HG03097 (cell line): Measurements from ENCODE around the gene C1S.

Source experiments
- ATAC-seq: cut with Tn5 transposase; IDR thresholded peaks from one replicate; pipeline ENCODE4 v1.9.1; 2021; ENCODE audit not compliant: unreplicated experiment, low FRiP score

C1S gene

DNA sequence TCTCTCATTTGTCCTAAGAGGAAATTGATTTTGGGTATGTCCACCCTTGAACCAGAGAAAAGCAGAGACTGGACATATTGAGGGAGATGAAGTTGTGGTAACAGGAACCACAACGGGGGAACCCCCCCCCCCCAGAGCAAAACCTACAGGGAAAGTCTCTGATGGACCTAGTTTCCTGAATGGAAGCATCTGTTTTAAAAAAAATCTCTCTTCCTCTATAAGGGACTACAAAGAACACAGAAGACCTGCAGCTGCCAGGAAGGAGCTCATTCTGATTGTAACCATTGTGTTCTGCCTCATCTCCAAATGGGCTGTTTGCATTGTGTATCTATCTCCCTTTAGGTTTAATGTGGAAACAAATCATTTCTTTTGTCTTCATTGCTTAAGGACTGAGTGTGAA is 13.4 kb downstream of the C1S start:
- no peak for ATAC-seq

DNA sequence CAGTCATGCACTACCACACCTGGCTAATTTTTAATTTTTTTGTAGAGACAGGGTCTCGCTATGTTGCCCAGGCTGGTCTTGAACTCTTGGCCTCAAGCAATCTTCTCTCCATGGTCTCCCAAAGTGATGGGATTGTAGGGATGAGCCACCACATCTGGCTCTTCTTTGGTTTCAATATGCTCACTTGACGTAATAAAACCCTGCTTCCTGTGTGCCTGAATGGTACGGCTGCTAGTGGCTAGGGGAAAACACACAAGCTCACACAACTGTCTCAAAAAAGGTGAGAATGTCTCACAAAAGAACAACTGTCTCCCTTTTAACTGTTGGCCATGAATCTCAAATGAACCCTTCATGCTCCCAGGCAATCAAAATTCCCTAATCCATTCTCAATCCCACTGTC is 15.0 kb downstream of the C1S start:
- no peak for ATAC-seq

DNA sequence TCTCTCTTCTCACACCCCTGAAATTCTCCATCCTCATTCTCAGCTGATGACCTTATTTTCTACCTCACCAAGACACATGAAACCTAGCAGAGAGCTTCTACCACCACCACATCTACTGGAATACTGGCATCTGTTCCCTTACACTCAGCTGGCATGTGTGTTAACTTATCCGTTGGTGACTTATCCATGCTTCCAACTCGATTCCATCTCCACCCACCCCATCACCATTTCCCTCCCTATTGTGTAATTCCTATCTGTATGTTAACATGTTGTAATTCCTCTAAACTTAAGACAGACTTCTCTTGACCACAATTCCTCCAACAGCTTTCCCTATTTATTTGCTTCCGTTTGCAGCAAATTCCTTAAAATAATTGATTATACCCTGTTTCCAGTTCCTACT is 15.4 kb downstream of the C1S start:
- no peak for ATAC-seq

DNA sequence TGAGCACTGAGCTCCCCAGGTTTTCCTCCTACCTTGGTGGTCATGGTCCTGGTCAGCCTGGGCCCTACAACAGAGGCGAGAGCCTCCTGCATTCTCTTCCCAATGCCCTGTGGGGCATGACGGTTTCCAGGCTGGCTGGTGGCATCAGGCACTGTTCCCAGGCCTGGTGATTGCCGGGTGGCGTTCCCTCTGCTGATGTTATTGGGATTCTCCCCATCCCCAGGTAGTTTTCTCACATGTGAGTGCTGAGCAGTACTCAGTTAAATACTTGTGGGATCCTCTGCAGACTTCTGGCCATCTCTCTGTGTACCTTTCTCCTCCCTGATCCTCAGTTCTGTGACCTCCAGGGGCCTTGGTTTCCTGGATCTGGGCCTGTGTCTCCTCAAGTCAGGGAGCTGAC is 16.0 kb downstream of the C1S start:
- no peak for ATAC-seq

DNA sequence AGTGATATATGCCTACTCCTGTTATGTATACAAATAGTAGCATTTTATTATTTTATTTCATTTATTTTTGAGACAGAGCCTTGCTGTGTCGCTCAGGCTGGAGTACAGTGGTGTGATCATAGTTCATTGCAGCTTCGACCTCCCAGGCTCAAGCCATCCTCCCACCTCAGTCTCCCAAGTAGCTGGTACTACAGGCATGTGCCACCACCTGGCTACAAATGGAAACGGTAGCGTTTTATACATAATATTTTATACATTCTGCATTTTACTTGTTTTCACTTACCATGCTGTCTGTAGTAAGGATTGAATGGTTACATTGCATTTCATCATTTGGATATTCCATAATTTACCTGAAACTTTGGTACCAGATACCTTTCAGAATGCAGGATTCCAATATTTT is 17.6 kb downstream of the C1S start:
- no peak for ATAC-seq

DNA sequence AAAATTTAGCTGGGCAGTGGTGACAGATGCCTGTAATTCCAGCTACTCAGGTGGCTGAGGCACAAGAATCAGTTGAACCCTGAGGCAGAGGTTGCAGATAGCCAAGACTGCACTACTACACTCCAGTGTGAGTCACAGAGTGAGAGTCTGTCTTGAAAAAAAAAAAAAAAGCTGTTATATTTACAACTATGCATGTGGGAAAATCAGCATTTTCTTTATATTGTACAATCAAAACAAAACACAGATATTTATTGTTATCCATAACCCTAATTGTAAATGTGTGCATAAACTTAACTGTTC is 19.3 kb downstream of the C1S start:
- no peak for ATAC-seq

DNA sequence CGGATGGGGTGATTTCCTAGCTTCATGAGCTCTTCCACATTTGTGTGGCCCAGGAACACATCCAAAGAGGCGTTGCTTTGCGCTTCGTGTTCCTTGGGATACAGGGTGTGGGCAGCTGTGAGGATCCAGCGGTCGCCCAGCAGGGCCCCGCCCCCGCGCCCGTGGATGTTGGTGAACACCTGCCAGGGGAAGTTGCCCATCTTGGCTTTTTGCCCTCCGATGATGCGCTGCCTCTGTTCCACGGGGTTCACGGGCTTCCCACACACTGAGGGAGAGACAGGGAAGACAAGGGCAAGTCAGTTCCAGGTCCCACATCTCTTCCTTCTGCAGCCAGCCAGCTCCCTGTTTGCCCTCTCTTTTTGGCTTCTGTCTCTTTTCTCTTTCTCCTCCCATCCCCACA is 20.5 kb downstream of the C1S start:
- ATAC-seq, result no peak

DNA sequence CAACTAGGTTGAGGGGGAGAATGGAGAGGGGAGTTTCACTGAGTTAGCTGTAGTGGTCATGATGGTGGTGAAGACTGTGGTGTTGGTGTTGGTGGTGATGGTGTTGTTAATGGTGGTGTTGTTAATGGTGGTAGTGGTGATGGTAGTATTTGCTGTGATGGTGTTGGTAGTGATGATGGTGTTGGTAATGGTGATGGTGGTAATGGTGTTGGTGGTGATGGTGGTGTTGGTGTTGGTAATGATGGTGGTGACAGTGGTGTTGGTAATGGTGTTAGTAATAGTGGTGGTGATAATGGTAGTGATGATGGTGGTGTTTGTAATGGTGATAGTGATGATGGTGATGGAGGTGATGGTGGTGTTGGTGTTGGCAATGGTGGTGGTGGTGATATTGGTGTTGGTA is 22.6 kb downstream of the C1S start:
- no peak for ATAC-seq

DNA sequence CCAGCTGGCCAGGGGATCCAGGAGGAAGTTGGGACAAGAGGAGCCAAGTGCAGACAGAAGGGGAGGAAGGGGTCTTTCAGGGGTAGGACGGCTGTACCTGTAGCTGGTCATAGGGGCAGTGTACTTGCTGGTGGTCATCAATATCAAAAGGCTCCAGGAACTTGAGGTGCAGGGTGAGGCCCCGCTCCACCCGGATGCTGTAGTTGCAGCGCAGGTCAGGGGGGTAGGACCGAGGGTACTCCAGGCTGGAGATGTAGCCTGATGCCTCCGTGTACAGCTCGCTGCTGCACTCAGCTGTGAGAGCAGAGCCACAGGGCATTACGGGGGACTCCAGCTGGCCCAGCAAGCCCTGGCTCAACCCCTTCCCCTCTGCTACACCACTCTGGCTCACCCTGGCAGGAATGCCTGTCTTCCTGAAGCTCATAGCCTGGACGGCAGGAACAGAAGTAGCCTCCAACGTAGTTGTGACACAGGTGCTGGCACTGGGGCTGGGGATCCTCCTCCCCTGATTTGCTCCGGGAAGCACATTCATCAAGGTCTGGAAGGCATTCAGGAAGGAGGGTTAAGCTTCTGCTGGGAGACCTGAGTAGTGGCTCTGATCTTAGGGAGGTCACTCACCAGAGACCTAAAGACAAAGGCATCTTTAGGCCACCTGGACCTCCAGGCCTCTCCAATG is 28.8 kb downstream of the C1S start:
- ATAC-seq, result no peak

DNA sequence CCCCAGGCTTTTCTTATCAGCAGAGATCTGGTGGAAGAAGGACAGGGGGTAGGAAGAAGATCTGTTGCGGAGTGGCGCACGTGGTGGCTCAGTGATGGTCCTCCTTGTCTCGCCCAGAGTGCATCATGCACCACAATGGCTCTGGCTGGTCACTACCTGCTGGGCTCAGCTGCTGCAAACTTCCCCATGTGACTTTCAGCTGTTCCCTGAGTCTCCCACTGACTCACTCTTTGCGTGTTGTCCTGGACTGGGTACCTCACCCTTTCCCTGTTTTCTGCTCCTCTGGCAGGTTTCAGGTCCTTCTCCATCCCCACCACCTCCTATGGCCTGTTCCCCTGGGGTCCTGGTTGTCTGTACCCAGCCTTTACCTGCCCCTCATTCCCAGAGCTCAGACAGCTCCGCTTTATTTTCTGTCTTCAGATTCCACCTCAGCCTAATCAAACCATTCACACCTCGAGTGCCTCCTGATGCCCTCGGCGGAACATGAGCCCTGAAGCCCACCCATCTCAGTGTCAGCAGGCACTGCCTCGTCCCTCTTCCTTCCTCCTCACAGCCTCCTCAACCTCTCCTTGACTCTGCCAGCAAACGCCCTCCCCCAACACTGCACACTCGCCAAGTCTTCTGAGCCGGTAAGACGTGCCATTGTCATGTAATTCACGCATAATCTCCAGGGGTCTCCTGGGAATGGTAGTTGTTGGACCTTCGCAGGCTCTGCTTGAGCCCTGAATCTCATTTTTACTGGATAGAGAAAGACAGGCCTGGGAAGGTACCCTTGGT is 29.9 kb downstream of the C1S start:
- no peak for ATAC-seq

DNA sequence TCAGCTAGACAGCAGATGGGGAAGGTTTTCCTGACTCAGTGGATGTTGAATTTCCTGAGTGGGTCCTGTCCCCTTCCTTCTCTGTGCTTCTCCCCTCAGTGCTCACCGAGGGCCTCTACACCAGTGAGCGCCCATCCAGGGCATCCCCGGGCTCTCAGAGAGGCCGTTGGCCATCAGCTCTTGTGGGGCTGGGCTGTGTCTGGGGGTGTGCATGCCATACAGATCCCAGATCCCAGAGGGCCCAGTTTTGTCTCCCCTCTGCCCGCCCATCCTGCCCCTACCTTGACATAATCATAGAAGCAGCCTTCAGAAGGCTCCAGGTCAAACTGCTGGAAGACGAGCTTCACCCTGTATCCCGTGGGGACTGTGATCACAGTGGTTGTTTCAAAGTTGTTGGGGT is 30.7 kb downstream of the C1S start:
- no peak for ATAC-seq

DNA sequence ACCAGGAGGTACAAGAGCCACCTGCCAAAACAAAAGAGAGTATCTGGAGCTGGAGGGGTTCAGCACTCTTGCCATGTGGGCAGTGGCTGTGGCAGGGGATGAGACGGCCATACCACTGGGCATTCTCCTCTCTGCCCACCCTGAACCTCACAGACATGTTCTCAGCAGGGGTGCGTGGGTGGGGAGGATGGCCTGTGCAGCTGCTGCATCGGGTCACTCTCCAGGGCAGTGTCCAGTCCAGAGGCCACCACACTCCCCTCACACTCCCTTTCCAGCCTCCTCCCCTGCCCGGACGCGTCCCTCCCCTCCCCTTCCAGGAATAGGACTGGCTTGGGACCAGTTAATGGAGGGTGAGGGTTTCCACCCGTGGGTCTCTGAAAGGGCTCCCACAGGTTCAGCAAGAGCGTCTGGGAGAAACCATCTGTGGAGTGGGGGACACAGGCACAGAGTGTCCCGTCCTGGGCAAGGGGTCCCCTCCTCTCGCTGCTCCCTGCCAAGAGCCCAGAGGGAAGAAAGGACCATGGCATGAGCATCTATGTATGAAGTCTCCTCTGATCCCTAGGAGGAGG is 31.2 kb downstream of the C1S start:
- no peak for ATAC-seq

DNA sequence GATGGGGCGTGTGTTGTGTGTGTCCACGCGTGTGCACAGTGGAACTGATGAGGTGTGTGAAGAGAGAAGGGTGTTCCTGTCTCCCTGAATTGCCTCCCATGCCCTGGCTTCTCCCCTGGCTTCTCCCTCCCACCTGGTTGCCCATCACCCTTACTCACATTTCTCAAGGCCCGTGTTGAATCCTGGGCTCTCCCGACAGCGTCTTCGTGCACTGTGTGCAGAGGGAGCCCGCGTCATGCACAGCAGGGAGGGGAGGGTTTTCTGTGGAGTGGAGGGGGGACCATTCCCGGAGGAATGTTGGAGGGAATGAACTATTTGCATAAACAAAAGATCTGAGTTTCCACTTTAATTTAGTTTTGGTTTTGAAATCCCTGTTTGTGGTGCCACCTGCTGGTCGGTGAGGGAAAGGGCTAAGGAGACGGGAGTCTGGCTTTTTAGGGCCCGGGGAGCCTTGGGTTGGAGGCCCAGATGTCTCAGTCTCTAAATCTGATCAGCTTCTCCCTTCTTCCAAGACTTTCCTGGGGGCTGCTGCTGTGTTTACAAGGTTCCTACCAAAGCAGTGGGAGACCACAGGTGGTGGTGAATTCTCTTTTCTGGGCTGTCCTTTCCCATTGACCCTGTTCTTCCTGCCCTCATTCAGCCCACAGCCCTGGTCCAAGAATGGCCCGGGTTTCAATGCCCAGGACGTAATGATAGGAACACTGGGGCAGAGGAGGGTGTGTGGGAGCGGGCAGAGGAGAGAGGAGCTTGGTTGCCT is 31.9 kb downstream of the C1S start, which contains the start of gene C1R:
Gene C1R (minus strand): TSS at position 217 of the 757 bp plus-strand sequence. CDS start 57 bp downstream, at position 160.
- ATAC-seq, result no peak

DNA sequence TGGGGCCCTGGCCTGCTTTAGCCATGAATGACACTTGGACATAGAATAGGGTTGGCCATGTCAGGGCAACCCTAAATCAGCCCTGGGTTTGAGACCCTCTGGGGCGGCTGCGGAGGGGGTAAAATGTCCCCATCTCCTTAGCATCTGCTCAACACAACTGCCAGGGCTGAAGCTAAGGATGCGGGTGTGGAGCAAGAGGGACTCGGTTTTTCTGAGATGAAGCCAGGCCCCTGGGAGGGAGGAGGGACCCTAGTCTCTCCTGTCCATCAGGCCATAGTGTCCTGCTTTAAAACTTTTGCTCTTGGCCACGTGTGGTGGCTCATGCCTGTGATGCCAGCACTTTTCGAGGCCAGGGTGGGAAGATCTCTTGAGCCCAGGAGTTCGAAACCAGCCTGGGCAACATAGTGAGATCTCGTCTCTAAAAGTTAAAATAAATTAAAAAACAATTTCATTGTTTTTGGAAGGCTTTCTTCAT is 32.5 kb downstream of the C1S start:
- no peak for ATAC-seq

DNA sequence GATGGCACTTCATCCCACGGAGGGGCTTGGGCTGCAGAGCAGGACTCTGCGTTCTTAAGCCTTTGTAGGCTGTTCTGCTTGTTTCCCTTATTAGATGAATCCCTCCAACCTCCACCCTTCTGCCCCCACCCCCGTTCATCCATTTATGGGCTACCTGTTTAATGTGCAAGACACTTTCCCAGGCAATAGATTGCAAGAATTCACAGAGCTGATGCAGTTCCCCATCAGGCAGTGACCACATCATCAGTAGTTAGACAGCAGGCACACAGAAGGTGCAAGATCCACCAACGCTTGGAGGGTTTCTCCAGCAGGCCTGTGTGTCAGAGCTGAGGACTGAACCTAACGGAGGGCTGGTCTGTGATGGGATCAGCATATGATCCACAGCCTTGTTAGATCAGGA is 33.0 kb downstream of the C1S start:
- ATAC-seq, result no peak

DNA sequence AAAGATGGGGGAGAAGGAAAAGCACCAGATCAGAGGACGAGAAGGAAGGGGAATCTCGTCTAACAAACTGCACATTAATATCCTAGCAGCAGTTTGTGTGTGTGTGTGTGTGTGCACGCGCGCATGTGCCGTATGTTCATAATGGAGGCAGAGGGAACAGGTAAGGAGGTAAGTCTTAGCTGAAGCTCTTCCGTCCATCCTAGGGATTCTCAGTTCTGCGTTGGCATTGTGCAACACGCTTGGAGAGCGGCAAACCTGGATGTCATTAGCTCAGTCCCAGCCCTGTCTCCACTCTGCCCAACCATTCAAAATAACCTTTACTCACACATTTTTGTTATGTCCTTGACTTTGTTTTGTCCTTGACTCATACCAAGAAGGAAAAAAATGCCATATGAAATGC is 33.4 kb downstream of the C1S start:
- no peak for ATAC-seq

DNA sequence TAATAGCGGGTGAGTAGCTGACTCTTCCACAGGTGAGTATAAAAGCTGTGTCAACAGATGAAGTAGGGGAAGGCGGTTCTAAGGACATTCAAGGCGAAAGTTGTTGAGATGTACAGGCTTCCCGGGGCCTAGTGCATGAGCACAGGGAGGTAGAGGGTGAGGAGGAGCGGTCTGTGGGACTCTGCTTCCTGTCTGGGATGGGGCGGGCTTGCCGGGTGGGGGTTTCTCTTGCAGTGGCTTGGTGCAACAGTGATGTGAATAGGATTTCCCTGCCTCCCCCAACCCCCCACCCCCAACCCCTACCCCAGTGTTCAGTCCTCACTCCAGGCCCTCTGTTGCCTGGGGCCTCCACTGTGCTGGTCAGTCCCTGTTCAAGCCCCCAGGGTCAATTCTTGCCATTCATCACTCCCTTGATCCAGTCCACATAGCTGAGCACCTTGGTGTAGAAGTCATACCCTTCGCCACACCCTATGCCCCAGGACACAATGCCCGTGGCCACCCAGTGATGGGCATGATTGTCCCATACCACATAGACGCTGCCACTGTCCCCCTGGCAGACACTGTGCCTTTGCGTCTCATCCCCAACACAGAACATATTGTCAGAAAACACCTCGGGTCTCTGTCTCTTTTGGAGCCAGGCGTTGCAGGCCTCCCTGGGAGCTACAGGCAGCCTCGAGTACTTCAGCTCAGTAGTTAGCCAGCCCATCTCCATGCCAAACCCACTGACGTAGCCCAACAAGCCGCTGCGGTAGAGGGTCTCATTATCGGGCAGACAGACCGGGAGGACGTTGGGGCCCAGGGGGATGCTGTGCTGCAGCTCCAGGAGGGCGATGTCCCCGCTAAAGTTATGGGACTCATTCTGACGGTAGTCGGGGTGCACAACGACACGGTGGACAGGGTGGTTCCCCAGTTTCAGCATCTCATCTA is 35.8 kb downstream of the C1S start:
- no peak for ATAC-seq

DNA sequence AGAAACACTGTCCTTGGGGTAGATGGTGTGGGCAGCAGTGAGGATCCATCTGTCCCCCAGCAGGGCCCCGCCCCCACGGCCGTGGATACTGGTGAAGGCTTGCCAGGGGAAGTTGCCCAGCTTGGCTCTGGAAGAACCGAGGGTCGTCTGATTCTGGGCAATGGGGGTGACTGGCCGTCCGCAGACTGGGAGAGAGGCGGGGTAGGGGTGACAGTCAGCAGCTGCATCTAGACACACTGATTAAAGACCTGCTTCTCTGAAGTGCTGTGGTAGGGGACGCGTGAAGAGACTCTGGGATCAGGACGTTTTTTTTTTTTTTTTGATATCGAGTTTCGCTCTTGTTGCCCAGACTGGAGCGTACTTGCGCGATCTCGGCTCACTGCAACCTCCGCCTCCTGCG is 36.5 kb downstream of the C1S start:
- no peak for ATAC-seq

DNA sequence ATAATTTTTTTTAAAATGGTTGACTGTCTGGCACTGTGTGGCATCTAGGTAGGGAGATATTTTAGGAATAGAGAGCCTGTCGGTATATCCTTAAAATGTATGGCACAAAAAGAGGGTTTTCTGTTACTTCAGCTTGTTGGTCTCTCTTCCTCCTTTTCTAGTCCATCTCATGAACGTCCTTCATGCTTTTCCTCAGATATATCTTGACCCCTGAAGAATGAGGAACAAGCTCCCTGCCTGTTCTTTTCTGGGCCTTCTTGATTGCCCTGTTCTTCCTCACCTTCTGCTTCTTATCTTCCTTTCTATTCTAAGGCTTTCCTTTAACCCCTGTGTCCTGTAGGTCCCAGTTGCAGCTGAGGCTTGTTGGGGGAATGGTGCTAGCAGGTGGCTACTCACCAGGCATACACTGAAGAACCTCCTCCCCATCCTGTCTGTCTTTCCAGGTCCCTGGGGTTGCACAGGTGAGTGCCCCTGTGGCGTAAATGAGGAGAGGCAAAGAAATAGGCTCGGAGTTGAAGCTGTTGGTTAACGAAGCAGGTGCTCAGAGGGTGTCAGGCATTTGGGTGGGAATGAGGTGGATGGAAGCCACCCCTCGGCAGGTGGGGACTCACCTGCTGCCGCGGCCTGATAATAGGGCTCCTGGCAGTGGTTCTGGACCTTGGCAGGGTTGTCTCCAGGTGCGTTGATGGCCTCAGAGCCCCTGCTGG is 38.9 kb downstream of the C1S start:
- ATAC-seq, result no peak

DNA sequence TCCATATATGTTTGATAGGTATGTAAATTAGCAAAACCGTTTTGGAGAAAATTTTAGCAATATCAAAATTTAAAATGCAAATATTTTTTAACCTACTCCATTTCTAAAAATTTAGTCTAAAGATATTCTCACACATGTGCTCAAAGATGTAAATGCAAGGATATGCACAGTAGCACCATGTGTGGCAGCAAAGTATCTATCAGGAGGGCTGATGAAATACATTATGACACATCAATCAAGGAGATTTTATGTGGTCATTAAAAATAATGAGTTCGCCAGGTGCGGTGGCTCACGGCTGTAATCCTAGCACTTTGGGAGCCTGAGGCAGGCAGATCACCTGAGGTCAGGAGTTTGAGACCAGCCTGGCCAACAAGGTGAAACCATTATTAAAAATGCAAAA is 39.7 kb downstream of the C1S start:
- ATAC-seq, result no peak
